ENCODE measurements around the gene ENTPD3. TPM values are rescaled to one million over a fixed set of nuclear protein-coding genes. Genes with fewer than 3 reads are reported as not detected.

The ENTPD3 gene
- polyA plus RNA-seq, 3 donors, result 1.4 to 2.1 (median 1.9) TPM

Other genes with a start within 250 kb of the ENTPD3 start
- 100 to 1,000 TPM; 109 to 132 (median 122) TPM for gene EIF1B, start 77.5 kb upstream of the ENTPD3 start, polyA plus RNA-seq (ENCODE audit: insufficient read length in 3 of 3)
- 1,000 to 10,000 TPM; 1,639 to 1,832 (median 1,792) TPM for gene RPL14, start 70.2 kb downstream of the ENTPD3 start, polyA plus RNA-seq (ENCODE audit: insufficient read length in 3 of 3)
- gene ZNF619, start 89.9 kb downstream of the ENTPD3 start, polyA plus RNA-seq (ENCODE audit: insufficient read length in 3 of 3), result 1 to 10 TPM; 7.5 to 8.3 (median 7.8) TPM
- gene ZNF620, start 118.9 kb downstream of the ENTPD3 start, polyA plus RNA-seq (ENCODE audit: insufficient read length in 3 of 3), result 10 to 100 TPM in 2 of 3 donors, 1 to 10 TPM in 1; 9.6 to 11.9 (median 10.4) TPM
- gene ZNF621, start 137.8 kb downstream of the ENTPD3 start, polyA plus RNA-seq (ENCODE audit: insufficient read length in 3 of 3), result 10 to 100 TPM; 23.4 to 32.0 (median 26.6) TPM

All from renal cortex interstitium (tissue), 3 donors.